ENCODE measurements around the gene SUSD3. TPM values are rescaled to one million over a fixed set of nuclear protein-coding genes. Genes with fewer than 3 reads are reported as not detected.

The SUSD3 gene
- total and polyA plus RNA-seq, 10 of the 15 experiments (the other 5 are each of a cell fraction or from before 2014, with no cell fraction given), result 2.5 to 92.0 (median 31.1) TPM

DNA sequence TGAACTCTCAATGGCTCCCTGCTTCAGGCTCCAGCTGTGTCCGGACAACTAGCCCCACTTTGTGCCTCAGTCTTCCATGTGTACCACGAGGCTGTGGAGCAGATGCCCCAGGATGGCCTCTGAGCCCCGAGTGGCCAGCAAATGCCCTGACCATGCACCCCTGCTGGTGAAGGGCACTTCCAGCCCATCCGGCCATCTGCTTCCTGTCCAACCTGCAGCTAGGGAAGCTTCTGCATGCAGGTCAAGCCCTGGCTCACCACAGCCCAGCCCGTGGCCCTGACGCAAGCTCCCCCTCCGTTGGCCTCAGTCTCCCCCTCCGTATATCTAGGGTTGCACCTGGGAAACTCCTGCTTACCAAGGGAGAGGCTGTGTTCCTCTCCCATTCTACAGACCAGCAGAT, 70.8 kb downstream of the SUSD3 start:
- Histone ChIP-seq H3K27ac (ENCODE audit: control insufficient read depth, insufficient read depth) (no peak overlapping the region), H3K4me2 (ENCODE audit: control insufficient read depth, insufficient read depth) (no peak overlapping the region), H3K36me3 (ENCODE audit: control insufficient read depth in 2 of 2, insufficient read depth in 2 of 2, low read length in 1 of 2) (peaks cover 0 to 2% of the 10 kb centered on the region in 2 experiments; a peak in 2 of 4 replicates), H3K9me3 (replicated peaks; ENCODE audit: control insufficient read depth, insufficient read depth, low read length) (no peaks in the 10 kb centered on the region), H3K27me3 (replicated peaks in 1 of 2; ENCODE audit: control insufficient read depth in 2 of 2, insufficient read depth in 2 of 2, low read length in 1 of 2) (no peaks in the 10 kb centered on the region), H3K4me1 (ENCODE audit: control insufficient read depth, insufficient read depth, low read length) (peaks cover 24% of the 10 kb centered on the region), H3K4me3 (no peak overlapping the region), H3K79me2 (ENCODE audit: control insufficient read depth, insufficient read depth, low read length) (peaks cover 12% of the 10 kb centered on the region), H4K20me1 (ENCODE audit: control insufficient read depth, insufficient read depth) (no peaks in the 10 kb centered on the region), H2AFZ (ENCODE audit: control insufficient read depth, low read depth, low read length) (no peak overlapping the region), H3K9ac (ENCODE audit: control insufficient read depth, insufficient read depth, low read length) (no peak overlapping the region)
- 67% methylated on average over 8 of the region's 8 CpGs for WGBS (ENCODE audit: insufficient coverage, insufficient replicate concordance, low lambda C conversion rate, missing lambda C conversion rate)
- intact Hi-C loops (cut with micrococcal nuclease; ENCODE audit: unreplicated experiment) (no loop called here), in situ Hi-C loops (cut with MboI) (no loop called here)
- POLR2A ChIA-PET, result interaction anchor here (1.1 kb wide), 1 partner anchor 9 kb away, joined by 3 read pairs; no protein-coding TSS in a partner anchor
- SMC1A ChIA-PET (ENCODE audit: uncharacterized antibody, unreplicated experiment), result interaction anchor here (1.4 kb wide), 1 partner anchor 70 kb away, joined by 3 read pairs; no protein-coding TSS in a partner anchor
- FAIRE-seq, result no peak
- RAD21 ChIA-PET (ENCODE audit: unreplicated experiment), result interaction anchor here (5.4 kb wide), 1 partner anchor 21 kb away, joined by 21 read pairs; no protein-coding TSS in a partner anchor
- CTCF ChIA-PET, result interaction anchor here (2.3 kb wide), 1 partner anchor 20 kb away, joined by 16 read pairs; no protein-coding TSS in a partner anchor
- no peak for DNase-seq (ENCODE audit: low read depth, low spot score)
- no peak for ATAC-seq
- no TSS peak for BruUV-seq (replicated peaks)
- TF ChIP-seq MTA2 (IDR thresholded peaks at IDR 0.05; ENCODE audit: low read depth) (no peak), RAD51 (IDR thresholded peaks at IDR 0.05) (no peak), RFX5 (IDR thresholded peaks at IDR 0.05; ENCODE audit: low read depth, low read length) (no peak)

DNA sequence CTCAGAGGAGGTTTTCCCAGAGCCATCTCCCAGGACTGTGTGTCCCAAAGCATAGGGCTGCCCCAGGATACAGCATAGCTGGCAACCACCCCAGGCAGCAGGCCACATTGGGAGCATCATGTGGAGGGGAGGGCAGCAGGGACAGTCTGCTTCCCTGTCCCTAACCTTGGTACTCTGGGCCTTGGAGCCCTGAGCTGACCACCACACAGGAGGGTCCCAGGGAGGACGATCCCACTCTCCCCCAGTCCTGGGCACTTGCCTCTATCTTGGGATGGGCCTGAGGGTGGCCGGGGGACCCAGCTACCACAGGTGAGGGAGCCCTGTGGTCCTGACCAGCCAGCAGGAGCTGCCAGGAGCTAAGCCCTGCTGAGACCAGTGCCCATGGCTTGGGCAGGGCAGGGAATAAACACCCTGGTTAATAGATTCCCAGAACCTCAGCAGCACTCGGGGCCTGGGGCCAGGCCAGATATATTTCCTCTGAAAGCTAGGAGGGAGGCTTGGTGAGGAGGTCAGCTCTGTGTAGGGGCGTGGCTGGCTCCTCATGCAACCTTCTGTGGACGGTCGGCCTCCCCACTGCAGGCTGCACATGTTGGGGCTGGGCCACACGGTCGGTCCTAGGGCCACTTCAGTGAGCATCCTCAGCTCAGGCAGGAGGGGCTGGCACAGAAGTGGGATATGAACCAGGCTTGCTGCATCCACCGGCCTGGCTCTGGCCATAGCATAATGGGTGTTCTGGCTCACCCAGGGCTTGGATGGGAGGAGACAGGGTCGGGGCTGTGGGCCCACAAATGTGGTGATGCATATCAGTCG, 71.4 kb downstream of the SUSD3 start:
- no peaks in the 10 kb centered on the region for H3K27me3 ChIP-seq (replicated peaks in 1 of 2; ENCODE audit: control insufficient read depth in 2 of 2, insufficient read depth in 2 of 2, low read length in 1 of 2)
- TF ChIP-seq TCF3 (IDR thresholded peaks at IDR 0.05; ENCODE audit: borderline replicate concordance, insufficient read depth, low read depth, low read length), result no peak
- TF ChIP-seq KAT2A (conservative IDR thresholded peaks at IDR 0.05; ENCODE audit: control insufficient read depth, low read depth, low read length), result no peak
- no peak for TF ChIP-seq MEF2A (IDR thresholded peaks at IDR 0.05; ENCODE audit: insufficient read depth, low read depth, low read length)
- no peak for TF ChIP-seq CREM (IDR thresholded peaks at IDR 0.05; ENCODE audit: low read depth)
- TF ChIP-seq, protein P1, sequence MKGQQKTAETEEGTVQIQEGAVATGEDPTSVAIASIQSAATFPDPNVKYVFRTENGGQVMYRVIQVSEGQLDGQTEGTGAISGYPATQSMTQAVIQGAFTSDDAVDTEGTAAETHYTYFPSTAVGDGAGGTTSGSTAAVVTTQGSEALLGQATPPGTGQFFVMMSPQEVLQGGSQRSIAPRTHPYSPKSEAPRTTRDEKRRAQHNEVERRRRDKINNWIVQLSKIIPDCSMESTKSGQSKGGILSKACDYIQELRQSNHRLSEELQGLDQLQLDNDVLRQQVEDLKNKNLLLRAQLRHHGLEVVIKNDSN (IDR thresholded peaks at IDR 0.05; ENCODE audit: borderline replicate concordance, extremely low read length, insufficient read depth, low read depth, low read length), result no peak
- TF ChIP-seq, protein P2, sequence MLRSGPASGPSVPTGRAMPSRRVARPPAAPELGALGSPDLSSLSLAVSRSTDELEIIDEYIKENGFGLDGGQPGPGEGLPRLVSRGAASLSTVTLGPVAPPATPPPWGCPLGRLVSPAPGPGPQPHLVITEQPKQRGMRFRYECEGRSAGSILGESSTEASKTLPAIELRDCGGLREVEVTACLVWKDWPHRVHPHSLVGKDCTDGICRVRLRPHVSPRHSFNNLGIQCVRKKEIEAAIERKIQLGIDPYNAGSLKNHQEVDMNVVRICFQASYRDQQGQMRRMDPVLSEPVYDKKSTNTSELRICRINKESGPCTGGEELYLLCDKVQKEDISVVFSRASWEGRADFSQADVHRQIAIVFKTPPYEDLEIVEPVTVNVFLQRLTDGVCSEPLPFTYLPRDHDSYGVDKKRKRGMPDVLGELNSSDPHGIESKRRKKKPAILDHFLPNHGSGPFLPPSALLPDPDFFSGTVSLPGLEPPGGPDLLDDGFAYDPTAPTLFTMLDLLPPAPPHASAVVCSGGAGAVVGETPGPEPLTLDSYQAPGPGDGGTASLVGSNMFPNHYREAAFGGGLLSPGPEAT (IDR thresholded peaks at IDR 0.05; ENCODE audit: low read depth), result no peak
- TF ChIP-seq, protein P3, sequence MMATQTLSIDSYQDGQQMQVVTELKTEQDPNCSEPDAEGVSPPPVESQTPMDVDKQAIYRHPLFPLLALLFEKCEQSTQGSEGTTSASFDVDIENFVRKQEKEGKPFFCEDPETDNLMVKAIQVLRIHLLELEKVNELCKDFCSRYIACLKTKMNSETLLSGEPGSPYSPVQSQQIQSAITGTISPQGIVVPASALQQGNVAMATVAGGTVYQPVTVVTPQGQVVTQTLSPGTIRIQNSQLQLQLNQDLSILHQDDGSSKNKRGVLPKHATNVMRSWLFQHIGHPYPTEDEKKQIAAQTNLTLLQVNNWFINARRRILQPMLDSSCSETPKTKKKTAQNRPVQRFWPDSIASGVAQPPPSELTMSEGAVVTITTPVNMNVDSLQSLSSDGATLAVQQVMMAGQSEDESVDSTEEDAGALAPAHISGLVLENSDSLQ (IDR thresholded peaks at IDR 0.05), result no peak
- TF ChIP-seq CHD4 (IDR thresholded peaks at IDR 0.05), result no peak
- no peak for TF ChIP-seq RFX5 (IDR thresholded peaks at IDR 0.05; ENCODE audit: low read depth, low read length)
- TF ChIP-seq KDM1A (IDR thresholded peaks at IDR 0.05; ENCODE audit: borderline replicate concordance), result no peak

More for the DNA sequence above, 71.4 kb downstream of the SUSD3 start:
- no peak for DNase-seq (ENCODE audit: low read depth, low spot score)
- no peak for ATAC-seq
- no TSS peak for BruUV-seq (replicated peaks)
- Histone ChIP-seq H3K4me2 (ENCODE audit: control insufficient read depth, insufficient read depth) (no peak overlapping the region), H3K9ac (ENCODE audit: control insufficient read depth, insufficient read depth, low read length) (no peak overlapping the region), H3K4me1 (ENCODE audit: control insufficient read depth, insufficient read depth, low read length) (peaks cover 27% of the 10 kb centered on the region), H3K9me3 (replicated peaks; ENCODE audit: control insufficient read depth, insufficient read depth, low read length) (no peaks in the 10 kb centered on the region), H2AFZ (ENCODE audit: control insufficient read depth, low read depth, low read length) (no peak overlapping the region), H3K27ac (ENCODE audit: control insufficient read depth, insufficient read depth) (no peak overlapping the region), H3K4me3 (no peak overlapping the region), H3K36me3 (ENCODE audit: control insufficient read depth in 2 of 2, insufficient read depth in 2 of 2, low read length in 1 of 2) (no peaks in the 10 kb centered on the region), H3K79me2 (ENCODE audit: control insufficient read depth, insufficient read depth, low read length) (peaks cover 12% of the 10 kb centered on the region), H4K20me1 (ENCODE audit: control insufficient read depth, insufficient read depth) (no peaks in the 10 kb centered on the region)
- intact Hi-C loops (cut with micrococcal nuclease; ENCODE audit: unreplicated experiment) (no loop called here), in situ Hi-C loops (cut with MboI) (no loop called here)
- CTCF ChIA-PET, result interaction anchor here (0.9 to 2.3 kb wide), 3 partner anchors 21 to 124 kb away, joined by 3 to 16 read pairs (median 5); no protein-coding TSS in a partner anchor
- SMC1A ChIA-PET (ENCODE audit: uncharacterized antibody, unreplicated experiment), result interaction anchor here (1.1 to 2.5 kb wide), 2 partner anchors 21 to 273 kb away, joined by 3 to 6 read pairs; no protein-coding TSS in a partner anchor
- RAD21 ChIA-PET (ENCODE audit: unreplicated experiment), result interaction anchor here (5.4 kb wide), 1 partner anchor 21 kb away, joined by 21 read pairs; no protein-coding TSS in a partner anchor
- 70% methylated on average over 9 of the region's 11 CpGs for WGBS (ENCODE audit: insufficient coverage, insufficient replicate concordance, low lambda C conversion rate, missing lambda C conversion rate)
- POLR2A ChIA-PET, result interaction anchor here (1.1 kb wide), 1 partner anchor 9 kb away, joined by 3 read pairs; no protein-coding TSS in a partner anchor
- no peak for FAIRE-seq
